B cell (primary cell): Measurements from ENCODE around the gene MBP. TPM values are rescaled to one million over a fixed set of nuclear protein-coding genes. Genes with fewer than 3 reads are reported as not detected.

Experiments
- ATAC-seq: fragments of 200-7000 bp; cut with Tn5 transposase; one replicate; pipeline ENCODE4 v1.10.0; 2021; ENCODE audit warnings: low read depth, mild to moderate bottlenecking, moderate number of reproducible peaks, moderate library complexity
- CTCF ChIA-PET: fragments of 350-600 bp; sonication (Branson Sonifier 250); formaldehyde crosslinking; loops from one replicate; lab custom pipeline; 2021; ENCODE audit warnings: antibody characterized with exemption, inconsistent platforms; lab: Charles Lee
- POLR2A ChIA-PET: fragments of 350-600 bp; sonication (Branson Sonifier 250); formaldehyde crosslinking; loops from one replicate; lab custom pipeline; 2021; ENCODE audit warnings: antibody characterized with exemption; lab: Charles Lee
- DNase-seq: peaks from one replicate; pipeline ENCODE4 v3.0.0; 2013
- H2AFZ ChIP-seq: 2 replicates; pipeline ENCODE4 v1.6.1; 2012; ENCODE audit warnings: mild to moderate bottlenecking, low read depth, low read length; ENCODE audit not compliant: insufficient read depth, poor library complexity, severe bottlenecking
- H3K27ac ChIP-seq, 2 donors: 1 replicate in 1 of 2; 2 replicates in 1 of 2; pipeline ENCODE4 v1.5.1; 2012 to 2013; ENCODE audit warnings: low read length in 2 of 2, mild to moderate bottlenecking in 2 of 2, moderate library complexity in 1 of 2
- H3K27me3 ChIP-seq, 4 experiments: fragments of 200-600 bp in 1 of 4; sonication (generic) in 1 of 4; replicated peaks in 1 of 4; 1 replicate in 2 of 4; 2 replicates in 2 of 4; pipeline versions ENCODE4 v1.6.1 to v1.7.0; 2013 to 2016; ENCODE audit warnings: low read length in 3 of 4, mild to moderate bottlenecking in 2 of 4, mixed read lengths in 1 of 4, moderate library complexity in 1 of 4; ENCODE audit not compliant: insufficient read depth in 4 of 4, control insufficient read depth in 3 of 4; ENCODE audit errors: control extremely low read depth in 1 of 4
- H3K36me3 ChIP-seq, 2 experiments: replicated peaks in 1 of 2; 1 replicate in 1 of 2; 2 replicates in 1 of 2; pipeline versions ENCODE4 v1.6.1 to v1.7.1; 2013; ENCODE audit warnings: low read length in 1 of 2; ENCODE audit not compliant: insufficient read depth in 2 of 2, control insufficient read depth in 1 of 2; ENCODE audit errors: control extremely low read depth in 1 of 2, extremely low read depth in 1 of 2
- H3K4me1 ChIP-seq, 2 donors: fragments of 200-600 bp in 1 of 2; sonication (generic) in 1 of 2; 1 replicate in 1 of 2; 2 replicates in 1 of 2; pipeline versions ENCODE4 v1.5.1 to v1.6.1; 2013 to 2017; ENCODE audit warnings: low read length in 2 of 2; ENCODE audit not compliant: control insufficient read depth in 2 of 2, insufficient read depth in 2 of 2
- H3K4me2 ChIP-seq: replicated peaks from 2 replicates; pipeline ENCODE3; 2012; ENCODE audit warnings: mild to moderate bottlenecking, low read depth, low read length; ENCODE audit not compliant: poor library complexity, severe bottlenecking
- H3K4me3 ChIP-seq, 5 experiments: fragments of 200-600 bp in 1 of 5; sonication (generic) in 1 of 5; 1 replicate in 3 of 5; 2 replicates in 2 of 5; pipeline versions ENCODE4 v1.5.1 to v1.7.0; 2011 to 2016; ENCODE audit warnings: low read length in 4 of 5, mild to moderate bottlenecking in 4 of 5, low read depth in 2 of 5, control low read depth in 1 of 5, moderate library complexity in 1 of 5; ENCODE audit not compliant: insufficient read depth in 1 of 5; ENCODE audit errors: control extremely low read depth in 1 of 5, extremely low read depth in 1 of 5
- H3K79me2 ChIP-seq: fragments of 200-600 bp; sonication (generic); one replicate; pipeline ENCODE4 v1.6.0; 2016; ENCODE audit warnings: low read length; ENCODE audit not compliant: control insufficient read depth, insufficient read depth
- H3K9ac ChIP-seq: fragments of 200-600 bp; sonication (generic); 2 replicates; pipeline ENCODE4 v1.6.1; 2017; ENCODE audit warnings: mild to moderate bottlenecking, low read length, moderate library complexity
- H3K9me3 ChIP-seq, 3 donors: one replicate each; pipeline versions ENCODE4 v1.6.1 to v1.7.1; 2013; ENCODE audit warnings: low read length in 2 of 3; ENCODE audit not compliant: control insufficient read depth in 2 of 3, insufficient read depth in 1 of 3; ENCODE audit errors: control extremely low read depth in 1 of 3
- H4K20me1 ChIP-seq: 2 replicates; pipeline ENCODE4 v1.6.0; 2012; ENCODE audit warnings: mild to moderate bottlenecking, low read length; ENCODE audit not compliant: insufficient read depth, control insufficient read depth, poor library complexity, severe bottlenecking
- H3K27ac Mint-ChIP-seq: one replicate; pipeline ENCODE4 v1.8.0; 2021; ENCODE audit warnings: mixed read lengths
- H3K27me3 Mint-ChIP-seq: one replicate; pipeline ENCODE4 v1.8.0; 2021; ENCODE audit warnings: mixed read lengths
- H3K4me1 Mint-ChIP-seq: one replicate; pipeline ENCODE4 v1.8.0; 2021; ENCODE audit warnings: mixed read lengths
- H3K4me3 Mint-ChIP-seq: one replicate; pipeline ENCODE4 v1.8.0; 2021; ENCODE audit warnings: mixed read lengths
- H3K9me3 Mint-ChIP-seq: one replicate; pipeline ENCODE4 v1.8.0; 2022; ENCODE audit warnings: mixed read lengths; ENCODE audit not compliant: insufficient read depth
- CTCF ChIP-seq: fragments of 200-600 bp; IDR thresholded peaks from one replicate; pipeline ENCODE4 v1.8.0; 2022; ENCODE audit warnings: antibody characterized with exemption, mild to moderate bottlenecking
- EZH2 ChIP-seq: IDR thresholded peaks from 2 replicates; pipeline ENCODE4 v1.6.1; 2012; ENCODE audit warnings: borderline replicate concordance, low read depth, mild to moderate bottlenecking, moderate library complexity, low read length; ENCODE audit not compliant: insufficient read depth, poor library complexity, severe bottlenecking
- WGBS: methylation state at CpG from one replicate; pipeline ENCODE4 v1.1.5; 2013; ENCODE audit warnings: missing lambda C conversion rate; ENCODE audit not compliant: insufficient coverage; 5-methylcytosine and 5-hydroxymethylcytosine counted together
- intact Hi-C: fragments of 100-400 bp; cut with micrococcal nuclease; formaldehyde crosslinking; loops from one replicate; pipeline ENCODE4 v1.10.0; 2022
- polyA plus RNA-seq: library from polyadenylated mRNA; depleted of rRNA; stranded (reverse); fragments of >200 nt; gene quantifications from 2 replicates; pipeline ENCODE4 v1.2.3, GENCODE V29; 2012
- total RNA-seq, 2 donors: library from RNA; stranded (reverse); fragments of 120-200 nt in 1 of 2; gene quantifications; 1 replicate in 1 of 2; 2 replicates in 1 of 2; pipeline versions ENCODE4 v1.2.3 to v1.2.4, GENCODE V29; 2013 to 2022

Gene MBP
- total and polyA plus RNA-seq, 2 donors (not counting 1 experiment from before 2014, with no cell fraction given): 30.1 to 192 TPM

DNA sequence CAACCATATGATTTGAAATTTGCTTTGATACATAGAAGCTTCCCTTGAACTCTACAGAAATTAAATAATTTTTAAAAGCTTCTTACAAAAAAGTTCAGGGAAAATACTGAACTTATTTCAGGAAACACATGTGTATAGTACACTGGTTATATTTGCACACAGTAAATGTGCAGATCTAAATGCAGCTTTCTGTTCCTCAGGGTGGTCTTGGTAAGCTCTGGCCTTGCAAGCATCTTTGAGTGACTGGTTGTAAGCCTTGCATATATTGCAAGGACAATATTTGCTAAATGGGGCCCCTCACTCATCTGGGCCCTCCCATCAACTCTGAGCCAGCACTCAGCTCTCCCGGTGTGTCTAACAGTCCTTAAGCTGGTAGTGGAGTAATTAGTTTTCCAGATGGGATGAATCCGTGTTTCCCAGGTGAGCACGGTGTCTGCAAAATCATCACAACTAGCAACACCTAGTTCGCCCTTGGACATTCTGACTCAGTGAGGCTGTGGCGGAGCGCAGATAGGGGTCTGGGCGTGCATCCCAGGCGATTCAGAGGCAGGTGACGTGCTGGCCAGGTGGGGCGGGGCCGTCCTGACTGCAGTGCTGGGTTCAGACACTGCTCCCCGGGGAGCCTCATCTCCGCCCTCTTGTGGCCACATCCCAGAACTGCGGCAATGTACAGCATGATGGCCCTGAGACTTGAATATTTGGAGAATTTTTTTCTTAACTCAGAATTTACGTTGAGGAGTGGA lies 149.6 kb downstream of the MBP start:
- no peaks in the 10 kb centered on the region for H3K79me2 ChIP-seq
- H3K4me1 Mint-ChIP-seq: peaks cover 55% of the 10 kb centered on the region
- POLR2A ChIA-PET: interaction anchor here (1.0 to 2.5 kb wide), 4 partner anchors 17 to 73 kb away, joined by 3 to 11 read pairs (median 3); no protein-coding TSS in a partner anchor

More for the DNA sequence above, 149.6 kb downstream of the MBP start:
- peak overlapping the region; percentile 90 for H3K27ac Mint-ChIP-seq
- intact Hi-C loops: loop anchor here (1.0 to 5.0 kb wide), 6 partner anchors 61 to 228 kb away; partner anchors contain the start of gene ZNF236
- Histone ChIP-seq H3K36me3 (no peaks in the 10 kb centered on the region), H3K9me3 (peaks cover 0 to 6% (median 0%) of the 10 kb centered on the region in 3 donors), H3K4me1 (peaks cover 51 to 57% of the 10 kb centered on the region in 2 donors), H3K27ac (peak overlapping the region in 1 of 2 donors; percentile 9), H3K4me2 (peak overlapping the region; percentile 59), H4K20me1 (no peaks in the 10 kb centered on the region), H3K27me3 (no peaks in the 10 kb centered on the region), H2AFZ (peak overlapping the region; percentile 16), H3K9ac (no peak overlapping the region), H3K4me3 (no peak overlapping the region)
- CTCF ChIA-PET: interaction anchor here (0.6 to 13.3 kb wide), 33 partner anchors 9 to 714 kb away, joined by 3 to 359 read pairs (median 5); no protein-coding TSS in a partner anchor
- DNase-seq (peak; percentile 89), ATAC-seq (peak; percentile 62)
- H3K27me3 Mint-ChIP-seq: no peaks in the 10 kb centered on the region
- peak overlapping the region; percentile 77 for H3K4me3 Mint-ChIP-seq
- TF ChIP-seq EZH2 (no peak), CTCF (peak; percentile 90)
- 19% methylated on average over 12 of the region's 15 CpGs for WGBS
- H3K9me3 Mint-ChIP-seq: no peaks in the 10 kb centered on the region
